H54 (cell line): ENCODE measurements around the gene OR52I1.

Experiments used
- DNase-seq: peaks from one replicate; pipeline ENCODE4 v3.0.0; 2011; ENCODE audit warnings: low spot score, mixed read lengths; ENCODE audit not compliant: insufficient read length
- FAIRE-seq: peaks from 3 replicates; lab custom pipeline; 2011; peaks lifted over from hg19 to GRCh38; lab: Jason Lieb, UNC
- POLR2A ChIP-seq: IDR thresholded peaks from 2 replicates; pipeline ENCODE4 v1.6.1; 2011; ENCODE audit warnings: low read depth, mild to moderate bottlenecking, low read length

OR52I1 gene, protein sequence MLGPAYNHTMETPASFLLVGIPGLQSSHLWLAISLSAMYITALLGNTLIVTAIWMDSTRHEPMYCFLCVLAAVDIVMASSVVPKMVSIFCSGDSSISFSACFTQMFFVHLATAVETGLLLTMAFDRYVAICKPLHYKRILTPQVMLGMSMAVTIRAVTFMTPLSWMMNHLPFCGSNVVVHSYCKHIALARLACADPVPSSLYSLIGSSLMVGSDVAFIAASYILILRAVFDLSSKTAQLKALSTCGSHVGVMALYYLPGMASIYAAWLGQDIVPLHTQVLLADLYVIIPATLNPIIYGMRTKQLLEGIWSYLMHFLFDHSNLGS

GRCh38 chr11:4593739-4594138, at the start of gene OR52I1:
TSS of gene OR52I1 (plus strand) at chr11:4594039. CDS start at chr11:4594039, 0 bp downstream.
- DNase-seq (no peak), FAIRE-seq (no peak)
- no peak for TF ChIP-seq POLR2A

GRCh38 chr11:4544891-4545290, 48.9 kb upstream of the OR52I1 start, which contains the start of gene OR52M1:
TSS of gene OR52M1 (plus strand) at chr11:4545191. CDS start at chr11:4545191, 0 bp downstream.
- FAIRE-seq: no peak
- TF ChIP-seq POLR2A: no peak

DNA sequence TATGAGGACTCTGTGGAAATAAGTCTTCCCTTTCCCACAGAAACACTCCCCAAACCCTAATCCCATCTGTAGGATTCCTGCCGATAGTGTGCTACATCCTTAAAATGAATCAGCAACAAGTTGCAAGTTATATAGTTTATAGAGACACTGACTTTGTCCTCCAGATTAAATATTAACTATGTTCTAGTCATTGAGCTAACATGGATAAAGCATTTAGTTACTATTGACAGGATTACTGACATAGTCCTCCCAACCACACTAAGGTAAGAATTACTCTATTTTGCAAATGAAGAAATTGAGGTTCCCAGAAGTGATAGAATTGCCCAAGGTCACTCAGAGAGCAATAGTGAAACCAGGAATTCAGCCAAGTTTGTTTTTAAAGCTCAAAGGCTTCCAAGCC, 47.0 kb upstream of the OR52I1 start:
- FAIRE-seq (no peak), DNase-seq (no peak)
- no peak for TF ChIP-seq POLR2A

More at GRCh38 chr11:4544891-4545290, 48.9 kb upstream of the OR52I1 start, which contains the start of gene OR52M1:
- no peak for DNase-seq

DNA sequence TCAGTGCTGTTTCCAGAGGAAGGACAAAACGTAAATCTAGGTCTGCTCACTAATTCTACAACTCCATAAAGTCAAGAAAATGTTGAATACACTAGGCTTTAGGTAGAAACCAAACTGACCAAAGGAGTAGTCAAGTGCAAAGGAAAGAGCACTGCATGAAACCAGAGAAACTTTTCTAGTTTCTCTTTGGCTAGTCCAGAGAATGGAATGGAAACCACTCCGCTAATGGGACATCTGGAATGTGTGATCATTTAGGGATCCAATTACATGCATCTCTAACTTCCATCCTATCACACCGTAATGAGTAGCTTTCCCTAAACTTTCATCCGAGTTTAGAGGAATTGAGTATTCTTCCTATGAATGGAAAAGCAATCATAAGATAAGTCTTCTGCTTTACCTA, 46.4 kb upstream of the OR52I1 start:
- no peak for DNase-seq
- no peak for FAIRE-seq
- TF ChIP-seq POLR2A: no peak

- TF ChIP-seq POLR2A: no peak
- FAIRE-seq (no peak), DNase-seq (no peak)
Observed at GRCh38 chr11:4551346-4551979, 42.4 kb upstream of the OR52I1 start.

DNA sequence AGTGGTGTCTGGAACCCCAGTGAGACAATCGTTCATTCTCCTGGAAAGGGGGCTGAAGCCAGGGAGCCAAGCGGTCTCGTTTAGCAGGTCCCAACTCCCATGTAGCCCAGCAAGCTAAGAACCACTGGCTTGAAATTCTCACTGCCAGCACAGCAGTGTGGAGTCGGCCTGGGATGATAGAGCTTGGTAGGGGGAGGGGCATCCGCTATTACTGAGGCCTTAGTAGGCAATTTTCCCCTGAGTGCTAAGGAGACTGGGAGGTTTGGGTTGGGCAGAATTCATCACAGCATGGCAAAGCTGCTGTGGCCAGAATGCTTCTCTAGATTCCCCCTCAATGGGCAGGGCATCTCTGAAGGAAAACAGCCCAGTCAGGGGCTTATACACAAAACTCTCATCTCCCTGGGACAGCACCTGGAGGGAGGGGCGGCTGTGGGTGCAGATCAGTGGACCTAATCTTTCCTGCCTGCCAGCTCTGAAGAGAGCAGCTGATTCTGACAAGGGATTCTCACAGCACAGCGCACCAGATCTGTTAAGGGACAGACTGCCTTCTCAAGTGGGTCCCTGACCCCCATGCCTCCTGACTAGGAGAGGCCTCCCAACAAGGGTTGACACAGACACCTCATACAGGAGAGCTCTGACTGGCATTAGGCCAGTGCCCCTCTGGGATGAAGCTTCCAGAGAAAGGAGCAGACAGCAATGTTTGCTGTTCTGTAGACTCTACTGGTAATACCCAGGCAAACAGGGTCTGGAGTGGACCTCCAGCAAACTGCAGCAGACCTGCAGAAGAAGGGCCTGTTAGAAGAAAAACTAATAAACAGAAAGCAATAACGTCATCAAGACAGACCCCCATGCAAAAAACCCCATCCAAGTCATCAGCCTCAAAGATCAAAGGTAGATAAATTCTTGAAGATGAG, 34.1 kb upstream of the OR52I1 start:
- no peak for TF ChIP-seq POLR2A
- DNase-seq (no peak), FAIRE-seq (no peak)

- TF ChIP-seq POLR2A: no peak
- FAIRE-seq (no peak), DNase-seq (no peak)
Observed at GRCh38 chr11:4560467-4560866, 33.4 kb upstream of the OR52I1 start.

DNA sequence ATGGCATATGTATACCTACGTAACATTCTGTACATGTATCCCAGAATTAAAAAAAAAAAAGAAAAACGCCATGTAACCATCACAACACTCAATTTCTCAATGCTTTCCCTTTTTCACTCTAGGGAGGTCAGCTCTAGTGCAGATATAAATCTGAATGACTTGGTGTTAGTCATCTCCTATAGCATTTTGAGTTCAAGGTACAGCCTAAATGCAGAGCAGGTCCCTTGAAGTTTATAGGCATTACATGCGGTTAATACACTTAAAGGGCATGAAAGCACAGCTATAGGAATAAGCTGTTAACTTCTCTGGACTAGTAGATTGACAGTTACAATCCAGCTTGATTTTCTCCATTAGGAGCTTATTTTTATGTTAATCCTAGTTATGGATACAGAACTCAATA, 28.5 kb upstream of the OR52I1 start:
- FAIRE-seq (no peak), DNase-seq (no peak)
- TF ChIP-seq POLR2A: no peak

- no peak for DNase-seq
- no peak for TF ChIP-seq POLR2A
- no peak for FAIRE-seq
Observed at GRCh38 chr11:4569075-4569474, 24.8 kb upstream of the OR52I1 start.

GRCh38 chr11:4576880-4577279, 17.0 kb upstream of the OR52I1 start:
- DNase-seq: no peak
- no peak for TF ChIP-seq POLR2A
- no peak for FAIRE-seq

- DNase-seq: no peak
- TF ChIP-seq POLR2A: no peak
- no peak for FAIRE-seq
Observed at GRCh38 chr11:4577761-4578160, 16.1 kb upstream of the OR52I1 start.

- no peak for TF ChIP-seq POLR2A
- no peak for DNase-seq
- no peak for FAIRE-seq
Observed at GRCh38 chr11:4578624-4579023, 15.2 kb upstream of the OR52I1 start.

- no peak for TF ChIP-seq POLR2A
- no peak for DNase-seq
- no peak for FAIRE-seq
Observed at GRCh38 chr11:4580124-4580523, 13.7 kb upstream of the OR52I1 start.

GRCh38 chr11:4581443-4581842, 12.4 kb upstream of the OR52I1 start, which contains the start of gene OR52I2:
TSS of gene OR52I2 (plus strand) at chr11:4581743.
- TF ChIP-seq POLR2A: no peak
- no peak for DNase-seq
- FAIRE-seq: no peak
